Forelimb muscle (tissue), 1 donor: ENCODE results near the gene AIFM3. TPM values are rescaled to one million over a fixed set of nuclear protein-coding genes. Genes with fewer than 3 reads are reported as not detected.
"Not testable (repeated sequence)": the region's sequence is repeated elsewhere in the genome, so short reads cannot be mapped to it uniquely, and the experiment has no call there.

ENCODE experiments used
- DNase-seq: peaks from one replicate; pipeline ENCODE4 v3.0.0-alpha.2; 2013; ENCODE audit warnings: low read depth
- polyA plus RNA-seq: library from polyadenylated mRNA; unstranded; fragments of 120-200 nt; gene quantifications from one replicate; pipeline ENCODE4 v1.2.1, GENCODE V29; 2013; ENCODE audit not compliant: insufficient read length

AIFM3 gene
- polyA plus RNA-seq, 1 donor = 0.19 TPM

GRCh38 chr22:20942203-20942902 lies 24.7 kb upstream of the AIFM3 start:
- not testable (repeated sequence) for DNase-seq

- DNase-seq = no peak
Observed at GRCh38 chr22:20943104-20943933, 23.7 kb upstream of the AIFM3 start.

- no peak for DNase-seq
Observed at GRCh38 chr22:20944042-20944441, 23.0 kb upstream of the AIFM3 start.

- no peak for DNase-seq
Observed at GRCh38 chr22:20945578-20945934, 21.5 kb upstream of the AIFM3 start.

GRCh38 chr22:20946080-20946986 lies 20.7 kb upstream of the AIFM3 start:
- no peak for DNase-seq

GRCh38 chr22:20946991-20947390 lies 20.1 kb upstream of the AIFM3 start:
- no peak for DNase-seq

- DNase-seq = no peak
Observed at GRCh38 chr22:20948450-20948849, 18.6 kb upstream of the AIFM3 start.

GRCh38 chr22:20948989-20949388 lies 18.1 kb upstream of the AIFM3 start:
- DNase-seq = no peak

GRCh38 chr22:20949698-20950183 lies 17.3 kb upstream of the AIFM3 start:
- no peak for DNase-seq

GRCh38 chr22:20951151-20951931 lies 15.7 kb upstream of the AIFM3 start:
- no peak for DNase-seq

- DNase-seq = no peak
Observed at GRCh38 chr22:20951932-20952380, 15.1 kb upstream of the AIFM3 start.

- no peak for DNase-seq
Observed at GRCh38 chr22:20952544-20953341, 14.3 kb upstream of the AIFM3 start.

GRCh38 chr22:20953342-20953608 lies 13.8 kb upstream of the AIFM3 start:
- no peak for DNase-seq

GRCh38 chr22:20953668-20954500 lies 13.2 kb upstream of the AIFM3 start:
- no peak for DNase-seq

- DNase-seq = no peak
Observed at GRCh38 chr22:20955548-20955947, 11.5 kb upstream of the AIFM3 start.

GRCh38 chr22:20956258-20957101 lies 10.6 kb upstream of the AIFM3 start:
- no peak for DNase-seq

GRCh38 chr22:20957102-20957682 lies 9.9 kb upstream of the AIFM3 start:
- no peak for DNase-seq
